NCI-H524 (cell line): Measurements from ENCODE around the gene RIMBP2.

ENCODE experiments used
- DNase-seq, 2 experiments: peaks; one replicate each; lab custom pipeline; 2025; lab: John Stamatoyannopoulos, UW

RIMBP2 gene

GRCh38 chr12:130569521-130569920 is 146.6 kb downstream of the RIMBP2 start:
- no peak for DNase-seq

GRCh38 chr12:130568501-130568900 is 147.6 kb downstream of the RIMBP2 start:
- DNase-seq, result no peak

DNA sequence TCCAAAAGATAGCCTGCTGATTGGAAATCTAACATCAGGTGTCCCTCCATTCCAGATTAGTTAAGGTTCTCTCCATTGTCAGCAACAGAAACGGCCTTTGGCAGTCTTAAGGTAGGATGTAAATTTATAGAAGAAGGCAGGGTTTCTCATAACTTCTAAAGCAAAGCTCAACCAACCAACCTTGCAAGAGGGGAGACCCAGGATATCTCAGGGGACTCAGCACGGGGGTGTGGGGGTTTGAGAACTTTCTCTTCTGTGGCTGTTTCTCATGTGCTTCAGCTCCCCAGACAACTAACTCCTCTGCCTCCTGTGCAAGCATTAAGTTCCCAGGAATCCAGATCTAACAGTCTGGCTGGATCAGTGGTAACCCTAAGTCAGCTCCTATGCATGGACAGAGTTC is 148.1 kb downstream of the RIMBP2 start:
- no peak for DNase-seq

- DNase-seq, result no peak
Measured at GRCh38 chr12:130566446-130567155, 149.5 kb downstream of the RIMBP2 start.

- DNase-seq, result no peak
Measured at GRCh38 chr12:130565189-130565588, 150.9 kb downstream of the RIMBP2 start.

DNA sequence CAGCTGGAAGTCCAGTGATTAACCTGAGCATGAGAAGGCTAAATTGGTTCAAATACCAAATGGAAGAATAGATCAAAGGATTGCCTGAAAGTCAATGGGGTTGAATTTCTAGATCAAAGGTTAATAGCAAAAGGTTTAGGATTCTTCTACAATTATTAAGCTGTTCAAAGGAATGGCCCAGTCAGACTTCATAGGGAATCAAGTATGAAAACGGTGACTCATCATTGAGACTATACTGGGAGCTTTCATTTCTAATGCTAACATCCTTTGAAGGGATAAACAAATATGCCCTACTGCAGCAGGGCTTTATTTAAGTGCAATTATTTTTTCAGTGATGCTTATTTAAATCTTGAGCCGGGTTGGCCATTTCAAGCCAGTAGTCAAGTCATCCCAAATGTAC is 152.8 kb downstream of the RIMBP2 start:
- DNase-seq, result no peak

DNA sequence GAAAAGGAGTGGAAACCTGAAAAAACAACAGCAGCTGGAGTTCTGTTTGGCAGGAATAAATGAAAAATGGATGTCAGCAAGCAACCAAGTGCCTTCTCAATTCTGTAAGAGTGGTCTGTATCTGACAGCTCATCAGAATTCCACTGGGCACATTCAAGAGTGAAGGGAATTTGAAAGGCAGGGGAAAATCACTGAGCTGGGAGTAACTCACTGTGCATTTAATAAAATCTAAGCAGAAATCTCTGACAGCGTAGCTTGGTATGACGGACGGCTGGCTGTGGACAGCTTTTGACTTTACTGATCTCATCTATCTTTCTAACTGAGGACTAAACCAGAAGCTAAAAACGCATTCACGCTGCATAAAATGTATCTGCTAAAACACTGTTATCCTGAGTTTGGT is 153.4 kb downstream of the RIMBP2 start:
- no peak for DNase-seq

DNA sequence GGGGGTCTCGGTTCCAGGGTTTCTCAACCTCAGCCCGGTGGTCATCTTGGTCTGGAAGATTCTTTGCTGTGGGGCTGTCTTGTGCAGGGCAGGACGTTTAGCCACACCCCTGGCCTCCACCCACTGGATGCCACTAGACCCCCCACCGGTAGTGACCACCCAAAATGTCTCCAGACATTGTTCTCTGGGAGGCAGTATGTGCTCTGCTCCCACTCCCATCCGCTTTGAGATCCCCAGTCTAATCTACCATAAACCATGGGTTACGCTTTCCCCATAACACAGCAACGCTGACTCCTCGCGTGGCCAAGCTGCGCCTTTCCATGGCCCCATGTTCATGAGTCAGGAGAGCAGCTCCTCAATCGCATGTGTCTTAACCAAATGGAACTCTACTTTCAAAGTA is 155.8 kb downstream of the RIMBP2 start:
- no peak for DNase-seq

GRCh38 chr12:130559806-130560205 is 156.3 kb downstream of the RIMBP2 start:
- no peak for DNase-seq

DNA sequence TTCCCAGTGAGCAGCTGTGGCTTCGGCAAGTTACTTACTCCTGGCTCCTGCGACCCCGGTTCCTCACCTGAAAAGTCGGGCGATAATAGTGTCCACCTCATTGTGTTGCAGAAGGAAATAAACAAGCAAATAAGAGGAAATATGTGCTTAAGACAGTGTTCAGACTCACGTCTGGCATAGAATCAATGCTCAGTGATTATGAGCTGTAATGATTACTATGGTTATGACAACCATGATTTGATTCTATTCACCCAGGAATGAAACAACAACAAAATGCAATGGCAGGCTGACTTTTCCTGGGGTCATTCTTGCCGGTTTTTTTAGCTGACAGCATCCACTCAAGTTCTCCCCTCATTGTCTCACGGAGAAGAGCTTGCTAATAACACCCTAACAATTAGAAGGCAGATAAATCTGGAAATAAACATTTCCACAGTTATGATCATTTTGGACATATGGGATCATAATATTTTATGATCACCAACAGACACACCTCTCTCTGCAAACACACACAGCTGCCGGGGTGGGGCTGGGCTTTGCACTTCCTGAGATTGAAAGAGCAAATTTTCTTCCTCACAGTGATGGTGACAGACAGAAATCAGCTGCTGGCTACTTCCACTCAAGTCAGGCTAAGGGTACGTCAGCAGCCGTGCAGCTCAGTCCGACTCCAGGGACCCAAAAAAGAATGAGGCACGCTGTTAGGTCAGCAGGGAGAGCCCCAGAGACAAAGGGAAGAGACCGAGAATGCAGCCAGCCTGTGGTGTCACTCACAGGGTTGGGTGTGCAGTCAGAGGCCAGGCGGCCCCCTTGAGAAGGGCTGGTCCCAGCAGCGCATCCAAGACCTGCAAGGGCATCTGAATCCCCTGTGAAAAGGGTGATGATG is 158.0 kb downstream of the RIMBP2 start:
- no peak for DNase-seq

- no peak for DNase-seq
Measured at GRCh38 chr12:130557201-130557600, 158.9 kb downstream of the RIMBP2 start.

- DNase-seq, result no peak
Measured at GRCh38 chr12:130556486-130557055, 159.5 kb downstream of the RIMBP2 start.

GRCh38 chr12:130555628-130556485 is 160.2 kb downstream of the RIMBP2 start:
- peak; percentile 54 to 83 for DNase-seq

- no peak for DNase-seq
Measured at GRCh38 chr12:130555221-130555620, 160.9 kb downstream of the RIMBP2 start.

DNA sequence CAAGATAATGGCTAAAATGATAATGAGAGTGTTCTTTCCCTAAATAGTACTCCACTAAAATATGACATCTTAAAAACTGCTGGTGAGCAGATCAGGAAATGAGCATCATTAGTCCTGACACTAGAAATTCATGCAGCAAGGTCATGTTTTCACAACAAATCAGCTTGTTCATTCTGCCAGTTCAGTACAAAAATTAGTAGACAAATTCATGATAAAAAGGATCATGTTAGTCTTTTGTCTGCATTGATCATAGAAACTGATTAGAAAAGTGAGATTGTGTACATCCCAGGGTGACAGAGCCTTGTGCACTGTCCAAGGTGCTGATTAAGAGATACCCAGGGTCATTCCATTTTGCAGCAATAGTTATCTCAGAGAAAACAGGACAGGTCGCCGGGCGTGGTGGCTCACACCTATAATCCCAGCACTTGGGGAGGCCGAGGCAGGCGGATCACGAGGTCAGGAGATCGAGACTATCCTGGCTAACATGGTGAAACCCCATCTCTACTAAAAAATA is 163.6 kb downstream of the RIMBP2 start:
- DNase-seq, result no peak

- no peak for DNase-seq
Measured at GRCh38 chr12:130549361-130549760, 166.7 kb downstream of the RIMBP2 start.

- no peak for DNase-seq
Measured at GRCh38 chr12:130547480-130548155, 168.5 kb downstream of the RIMBP2 start.

DNA sequence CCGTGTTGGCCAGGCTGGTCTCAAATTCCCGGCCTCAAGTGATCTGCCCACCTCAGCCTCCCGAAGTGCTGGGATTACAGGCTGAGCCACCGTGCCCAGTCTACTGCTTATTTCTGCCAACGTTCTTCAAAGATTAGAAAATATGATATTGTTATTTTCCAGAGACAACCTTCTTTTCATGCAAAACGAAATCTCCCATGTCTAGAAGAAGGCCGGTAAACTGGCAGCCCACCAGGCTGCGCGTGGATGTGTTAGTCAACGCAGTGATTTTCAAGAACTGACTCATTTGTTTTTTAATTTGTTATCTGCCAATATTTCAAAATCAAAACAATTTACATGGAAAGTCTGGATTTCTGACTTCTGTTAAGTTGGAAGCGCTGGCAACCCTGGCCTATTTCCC is 169.6 kb downstream of the RIMBP2 start:
- no peak for DNase-seq

DNA sequence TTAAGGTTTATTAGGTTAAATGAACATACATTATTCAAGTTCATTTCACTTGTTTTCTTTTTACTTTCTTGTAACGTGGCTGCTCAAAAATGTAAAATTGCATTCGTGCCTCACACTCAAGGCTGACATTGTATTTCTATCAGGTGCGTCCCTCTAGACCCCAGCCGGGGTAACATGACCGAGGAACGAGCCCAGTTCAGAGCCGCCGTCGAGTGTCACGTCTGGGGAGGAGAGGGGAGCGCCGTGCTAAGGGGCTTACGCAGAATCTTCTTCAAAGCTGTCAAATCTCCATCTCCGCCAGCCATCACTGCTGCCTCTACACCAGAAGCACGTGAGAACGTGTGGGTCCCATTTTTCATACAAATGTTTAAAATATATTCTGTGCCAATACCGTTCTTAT is 170.6 kb downstream of the RIMBP2 start:
- no peak for DNase-seq

GRCh38 chr12:130540376-130540775 is 175.7 kb downstream of the RIMBP2 start:
- DNase-seq, result no peak
